Activated T-cell treated with anti-CD3 and anti-CD28 coated beads, Interleukin-2, amount 50 U/mL, for 24 hours (primary cell): Measurements from ENCODE around the gene MMADHC.

ENCODE experiments used
- DNase-seq: peaks from one replicate; pipeline ENCODE4 v3.0.0-alpha.2; 2020
- H3K27ac Mint-ChIP-seq: 2 replicates; pipeline ENCODE4 v1.8.0; 2020; ENCODE audit warnings: mild to moderate bottlenecking, mixed read lengths
- H3K27me3 Mint-ChIP-seq: 2 replicates; pipeline ENCODE4 v1.8.0; 2020; ENCODE audit warnings: mixed read lengths
- H3K36me3 Mint-ChIP-seq: 2 replicates; pipeline ENCODE4 v1.8.0; 2020; ENCODE audit warnings: low read depth, mixed read lengths
- H3K4me1 Mint-ChIP-seq: 2 replicates; pipeline ENCODE4 v1.8.0; 2020; ENCODE audit warnings: low read depth, mixed read lengths
- H3K4me3 Mint-ChIP-seq: 2 replicates; pipeline ENCODE4 v1.8.0; 2020; ENCODE audit warnings: mild to moderate bottlenecking, moderate library complexity, mixed read lengths
- H3K9me3 Mint-ChIP-seq: 2 replicates; pipeline ENCODE4 v1.8.0; 2020; ENCODE audit warnings: mixed read lengths

The MMADHC gene

DNA sequence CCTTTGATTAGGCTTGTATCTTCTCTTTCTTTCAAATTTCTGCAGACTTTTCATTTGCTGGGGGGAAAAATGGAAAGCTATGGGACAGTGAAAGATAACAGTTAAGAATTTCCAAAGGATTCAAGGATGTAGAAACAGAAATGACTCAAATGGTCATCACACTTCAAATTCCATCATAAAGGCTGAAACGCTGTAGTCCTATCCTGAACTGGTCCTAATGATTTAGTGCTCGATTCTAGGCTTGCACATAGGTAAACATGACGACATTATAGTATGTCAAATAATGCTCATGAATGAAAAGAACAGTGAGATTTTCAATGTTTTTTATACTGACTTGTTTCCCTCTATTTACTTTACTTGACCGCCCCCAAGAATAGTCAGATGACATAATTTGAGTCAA lies 15.7 kb upstream of the MMADHC start:
- no peak overlapping the region for H3K4me3 Mint-ChIP-seq
- H3K4me1 Mint-ChIP-seq = peaks cover 11% of the 10 kb centered on the region
- DNase-seq = no peak
- H3K27me3 Mint-ChIP-seq = no peaks in the 10 kb centered on the region
- H3K36me3 Mint-ChIP-seq = no peaks in the 10 kb centered on the region
- no peak overlapping the region for H3K27ac Mint-ChIP-seq
- H3K9me3 Mint-ChIP-seq = no peaks in the 10 kb centered on the region

- no peak overlapping the region for H3K27ac Mint-ChIP-seq
- peaks cover 24% of the 10 kb centered on the region for H3K4me1 Mint-ChIP-seq
- H3K27me3 Mint-ChIP-seq = no peaks in the 10 kb centered on the region
- no peak for DNase-seq
- H3K9me3 Mint-ChIP-seq = no peaks in the 10 kb centered on the region
- no peak overlapping the region for H3K4me3 Mint-ChIP-seq
- H3K36me3 Mint-ChIP-seq = no peaks in the 10 kb centered on the region
Observed at GRCh38 chr2:149601141-149601796, 13.7 kb upstream of the MMADHC start.

DNA sequence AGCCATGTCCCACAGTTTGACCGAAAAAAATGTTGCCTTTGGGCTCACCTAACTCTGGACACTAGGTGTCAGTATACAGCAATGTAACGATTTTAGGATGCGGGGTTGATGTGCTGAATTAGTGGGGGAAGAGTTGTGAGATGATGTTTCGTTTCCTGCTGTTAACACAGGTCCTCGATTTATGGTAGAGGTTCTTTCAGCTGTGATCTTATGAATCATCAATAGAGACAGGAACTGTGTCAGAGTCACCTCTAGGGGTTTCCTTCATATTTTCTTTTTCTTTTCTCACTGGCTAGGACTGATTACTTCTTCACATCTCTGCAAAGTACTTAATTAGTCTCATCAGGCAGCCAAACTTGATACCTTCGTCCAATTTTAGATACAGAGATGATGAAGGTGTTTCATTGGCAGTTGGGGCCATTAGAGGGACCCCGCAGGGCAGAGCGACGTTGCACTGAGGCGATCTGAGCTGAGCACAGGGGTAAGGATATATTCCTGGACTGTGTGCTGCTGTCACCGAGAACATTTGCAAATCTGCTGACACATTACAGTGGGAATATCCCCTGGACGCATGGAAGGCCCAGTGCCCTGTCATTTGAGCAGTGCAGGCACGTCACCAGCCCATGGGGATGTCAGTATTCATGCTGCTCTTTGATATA lies 10.2 kb upstream of the MMADHC start:
- Mint-ChIP-seq H3K4me1 (peaks cover 24% of the 10 kb centered on the region), H3K4me3 (peak overlapping the region; percentile 30), H3K27ac (peak overlapping the region; percentile 44), H3K27me3 (peaks cover 11% of the 10 kb centered on the region), H3K9me3 (no peaks in the 10 kb centered on the region), H3K36me3 (no peaks in the 10 kb centered on the region)
- DNase-seq = no peak

- peak overlapping the region; percentile 44 for H3K27ac Mint-ChIP-seq
- H3K9me3 Mint-ChIP-seq = no peaks in the 10 kb centered on the region
- peak; percentile 43 for DNase-seq
- peaks cover 15% of the 10 kb centered on the region for H3K27me3 Mint-ChIP-seq
- H3K36me3 Mint-ChIP-seq = no peaks in the 10 kb centered on the region
- peak overlapping the region; percentile 30 for H3K4me3 Mint-ChIP-seq
- peaks cover 24% of the 10 kb centered on the region for H3K4me1 Mint-ChIP-seq
Observed at GRCh38 chr2:149597050-149597667, 9.6 kb upstream of the MMADHC start.

GRCh38 chr2:149596471-149596870 lies 8.9 kb upstream of the MMADHC start:
- no peaks in the 10 kb centered on the region for H3K36me3 Mint-ChIP-seq
- H3K4me3 Mint-ChIP-seq = no peak overlapping the region
- H3K27ac Mint-ChIP-seq = no peak overlapping the region
- H3K27me3 Mint-ChIP-seq = peaks cover 20% of the 10 kb centered on the region
- no peak for DNase-seq
- H3K9me3 Mint-ChIP-seq = no peaks in the 10 kb centered on the region
- peaks cover 18% of the 10 kb centered on the region for H3K4me1 Mint-ChIP-seq

DNA sequence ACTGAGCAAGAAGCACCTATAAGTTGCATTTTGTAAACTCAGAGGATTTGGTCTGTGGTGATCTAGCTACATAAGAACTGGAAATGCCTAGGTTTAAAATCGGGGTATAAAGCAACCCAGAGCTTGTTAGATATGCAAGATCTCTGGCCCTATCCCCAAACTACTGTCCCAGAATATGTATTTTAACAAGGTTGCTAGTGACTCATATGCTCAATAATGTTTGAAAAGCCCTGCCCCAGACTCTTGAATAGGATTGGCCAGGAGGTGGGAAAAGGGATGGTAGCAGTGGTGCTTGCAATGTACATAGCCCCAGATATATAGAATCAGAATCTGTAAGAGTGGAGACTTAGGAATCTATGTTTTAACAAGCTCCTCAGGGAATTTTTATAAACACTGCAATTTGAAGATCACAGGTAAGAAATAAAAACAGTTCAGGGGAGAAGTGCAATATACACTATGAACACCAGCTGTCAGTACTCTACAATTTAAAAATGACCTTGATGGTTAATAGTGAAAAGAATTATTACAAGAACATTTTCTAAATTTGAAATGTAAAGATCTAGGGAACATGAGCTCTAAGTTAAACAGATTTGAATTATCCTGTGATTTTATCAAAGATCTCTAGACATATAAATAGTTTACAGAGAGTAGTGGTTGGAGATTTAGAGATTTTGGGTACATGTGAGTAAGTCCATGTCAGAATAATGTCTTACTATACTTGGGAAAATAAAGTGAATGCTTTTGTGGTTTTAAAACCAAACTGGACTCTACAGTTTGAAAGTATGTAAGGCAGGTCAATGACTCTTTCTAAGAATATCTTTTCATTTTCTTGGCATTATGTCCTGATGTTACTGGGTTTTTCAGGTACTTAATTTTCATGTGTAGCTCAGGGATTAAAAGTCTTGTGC lies 7.7 kb upstream of the MMADHC start:
- Mint-ChIP-seq H3K4me1 (peaks cover 13% of the 10 kb centered on the region), H3K9me3 (no peaks in the 10 kb centered on the region), H3K27ac (no peak overlapping the region), H3K4me3 (no peak overlapping the region), H3K36me3 (no peaks in the 10 kb centered on the region), H3K27me3 (peaks cover 20% of the 10 kb centered on the region)
- DNase-seq = no peak

DNA sequence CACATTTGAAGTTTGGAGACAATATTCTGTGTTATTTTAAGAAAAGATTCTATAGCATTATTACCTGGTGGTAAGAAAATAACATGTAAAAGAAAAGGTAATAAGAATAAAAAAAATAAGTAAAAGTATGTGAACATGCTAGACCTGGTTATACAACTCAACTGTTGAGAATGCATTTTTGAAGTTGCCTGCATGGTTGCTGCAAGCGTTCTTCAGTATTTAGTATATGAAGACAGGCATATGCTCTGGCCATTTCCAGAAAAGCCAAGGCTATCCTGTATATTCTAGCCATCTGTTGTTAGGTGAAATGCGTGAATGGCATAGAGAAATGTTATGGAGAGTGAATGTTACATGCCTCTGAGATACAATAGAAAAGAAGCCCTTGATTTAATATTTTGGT lies 6.8 kb upstream of the MMADHC start:
- Mint-ChIP-seq H3K9me3 (no peaks in the 10 kb centered on the region), H3K27me3 (peaks cover 24% of the 10 kb centered on the region), H3K4me3 (no peak overlapping the region), H3K36me3 (no peaks in the 10 kb centered on the region), H3K4me1 (peaks cover 13% of the 10 kb centered on the region), H3K27ac (no peak overlapping the region)
- DNase-seq = no peak

- H3K4me1 Mint-ChIP-seq = peaks cover 35% of the 10 kb centered on the region
- DNase-seq = no peak
- H3K27ac Mint-ChIP-seq = peak overlapping the region; percentile 99
- H3K36me3 Mint-ChIP-seq = peaks cover 44% of the 10 kb centered on the region
- peak overlapping the region; percentile 98 for H3K4me3 Mint-ChIP-seq
- no peaks in the 10 kb centered on the region for H3K9me3 Mint-ChIP-seq
- H3K27me3 Mint-ChIP-seq = peaks cover 20% of the 10 kb centered on the region
Observed at GRCh38 chr2:149587950-149588487, 444 bp upstream of the MMADHC start.

DNA sequence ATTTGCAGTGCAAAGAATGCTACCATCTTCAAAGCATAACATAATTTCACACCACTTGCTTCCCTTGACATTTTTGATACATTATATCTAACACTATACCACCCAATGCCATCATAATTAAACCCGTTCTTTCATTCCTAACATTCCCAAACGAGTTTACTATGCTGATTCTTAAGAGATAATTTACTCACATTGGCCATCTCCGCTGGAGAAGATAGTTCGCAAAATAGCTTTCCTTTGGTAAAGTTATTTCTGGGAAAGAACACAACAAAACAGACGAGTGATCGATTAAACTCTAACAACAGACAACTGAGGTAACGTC lies 716 bp downstream of the MMADHC start:
- H3K27ac Mint-ChIP-seq = peak overlapping the region; percentile 99
- H3K27me3 Mint-ChIP-seq = peaks cover 11% of the 10 kb centered on the region
- peaks cover 45% of the 10 kb centered on the region for H3K4me1 Mint-ChIP-seq
- H3K4me3 Mint-ChIP-seq = peak overlapping the region; percentile 98
- H3K36me3 Mint-ChIP-seq = peaks cover 54% of the 10 kb centered on the region
- no peaks in the 10 kb centered on the region for H3K9me3 Mint-ChIP-seq
- DNase-seq = no peak

GRCh38 chr2:149586063-149586462 lies 1.5 kb downstream of the MMADHC start:
- Mint-ChIP-seq H3K27ac (peak overlapping the region; percentile 73), H3K4me1 (peaks cover 52% of the 10 kb centered on the region), H3K27me3 (peaks cover 9% of the 10 kb centered on the region), H3K9me3 (no peaks in the 10 kb centered on the region), H3K36me3 (peaks cover 62% of the 10 kb centered on the region), H3K4me3 (peak overlapping the region; percentile 98)
- DNase-seq = no peak

DNA sequence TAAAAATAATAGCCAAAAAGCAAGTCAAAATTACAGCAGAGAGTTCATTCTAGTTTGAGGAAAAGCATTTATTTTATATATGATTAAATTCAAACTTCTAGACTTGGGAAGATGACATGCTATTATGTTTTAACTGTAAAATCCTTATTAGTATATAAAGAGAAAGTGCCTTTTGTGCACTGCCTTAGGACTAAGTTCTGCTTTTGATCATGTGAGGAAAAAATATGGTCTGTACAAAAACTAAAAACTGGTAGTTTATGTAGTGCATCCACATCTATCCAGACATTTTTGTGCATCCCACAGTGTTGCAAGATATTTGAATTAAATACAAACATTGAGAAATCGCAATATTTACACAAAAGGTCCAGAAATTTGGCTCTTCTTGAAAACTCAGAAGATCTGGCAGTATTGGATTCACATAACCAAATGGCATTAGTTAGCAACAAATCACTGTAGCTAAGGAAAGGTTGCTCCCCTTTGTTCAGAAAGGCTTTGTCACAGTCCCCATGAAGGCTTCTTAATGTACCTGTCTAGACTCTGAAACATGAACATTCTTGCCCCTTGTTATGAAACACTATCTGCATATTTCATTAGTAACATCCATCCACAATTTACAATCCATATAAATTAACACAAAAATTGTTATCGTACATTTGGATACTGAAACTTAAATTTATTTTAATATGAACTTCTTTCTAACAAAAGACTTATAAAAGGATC lies 2.2 kb downstream of the MMADHC start:
- no peaks in the 10 kb centered on the region for H3K9me3 Mint-ChIP-seq
- no peak for DNase-seq
- peaks cover 56% of the 10 kb centered on the region for H3K4me1 Mint-ChIP-seq
- H3K36me3 Mint-ChIP-seq = peaks cover 69% of the 10 kb centered on the region
- H3K4me3 Mint-ChIP-seq = peak overlapping the region; percentile 98
- H3K27ac Mint-ChIP-seq = peak overlapping the region; percentile 47
- peaks cover 9% of the 10 kb centered on the region for H3K27me3 Mint-ChIP-seq

- H3K27me3 Mint-ChIP-seq = no peaks in the 10 kb centered on the region
- peaks cover 59% of the 10 kb centered on the region for H3K4me1 Mint-ChIP-seq
- no peaks in the 10 kb centered on the region for H3K9me3 Mint-ChIP-seq
- H3K4me3 Mint-ChIP-seq = no peak overlapping the region
- peaks cover 93% of the 10 kb centered on the region for H3K36me3 Mint-ChIP-seq
- H3K27ac Mint-ChIP-seq = peak overlapping the region; percentile 24
- no peak for DNase-seq
Observed at GRCh38 chr2:149579972-149580882, 7.3 kb downstream of the MMADHC start.

- no peaks in the 10 kb centered on the region for H3K9me3 Mint-ChIP-seq
- peaks cover 85% of the 10 kb centered on the region for H3K36me3 Mint-ChIP-seq
- H3K4me3 Mint-ChIP-seq = no peak overlapping the region
Observed at GRCh38 chr2:149577269-149577668, 10.3 kb downstream of the MMADHC start.

More at GRCh38 chr2:149577269-149577668, 10.3 kb downstream of the MMADHC start:
- H3K27me3 Mint-ChIP-seq = no peaks in the 10 kb centered on the region
- H3K27ac Mint-ChIP-seq = peak overlapping the region; percentile 12
- DNase-seq = no peak
- H3K4me1 Mint-ChIP-seq = peaks cover 44% of the 10 kb centered on the region
